Endothelial cell of umbilical vein (primary cell): ENCODE results near the gene TRIM71. TPM values are rescaled to one million over a fixed set of nuclear protein-coding genes. Genes with fewer than 3 reads are reported as not detected.

Experiments used
- BruUV-seq: library from RNA; stranded (reverse); fragments of 400-500 nt; replicated peaks from 2 replicates; lab custom pipeline; 2021; lab: Mats Ljungman, UMichigan
- CTCF ChIA-PET: fragments of 300-600, 350-600 bp; sonication (Branson Sonifier 250); formaldehyde crosslinking; loops from one replicate; lab custom pipeline; 2021; ENCODE audit warnings: antibody characterized with exemption, inconsistent platforms; lab: Charles Lee
- POLR2A ChIA-PET: fragments of 300-600, 350-600 bp; sonication (Branson Sonifier 250); formaldehyde crosslinking; loops from one replicate; lab custom pipeline; 2021; ENCODE audit warnings: antibody characterized with exemption, inconsistent platforms; lab: Charles Lee
- DNase-seq: peaks from one replicate; pipeline ENCODE4 v3.0.0-alpha.2; 2011; ENCODE audit warnings: low read depth, low spot score
- FAIRE-seq: peaks from 2 replicates; lab custom pipeline; 2011; peaks lifted over from hg19 to GRCh38; lab: Jason Lieb, UNC
- H2AFZ ChIP-seq: 2 replicates; pipeline ENCODE4 v1.6.0; 2012; ENCODE audit warnings: low read depth, low read length, control low read depth, inconsistent platforms
- H3K27ac ChIP-seq: 2 replicates; pipeline ENCODE4 v1.5.1; 2011; ENCODE audit warnings: low read depth, mild to moderate bottlenecking, control low read depth, low read length, moderate library complexity; ENCODE audit not compliant: insufficient read depth
- H3K27me3 ChIP-seq, 2 experiments: 2 replicates each; pipeline versions ENCODE4 v1.6.0 to v1.6.1; 2011; ENCODE audit warnings: low read length in 2 of 2, mixed read lengths in 1 of 2; ENCODE audit not compliant: control insufficient read depth in 2 of 2, insufficient read depth in 2 of 2
- H3K36me3 ChIP-seq, 2 experiments: 2 replicates in 1 of 2; 3 replicates in 1 of 2; pipeline ENCODE4 v1.5.1; 2011; ENCODE audit warnings: low read length in 2 of 2, mild to moderate bottlenecking in 1 of 2, moderate library complexity in 1 of 2; ENCODE audit not compliant: control insufficient read depth in 2 of 2, insufficient read depth in 2 of 2; ENCODE audit errors: extremely low read depth in 1 of 2
- H3K4me1 ChIP-seq: 3 replicates; pipeline ENCODE4 v1.5.1; 2011; ENCODE audit warnings: mild to moderate bottlenecking, low read length; ENCODE audit not compliant: control insufficient read depth, insufficient read depth; ENCODE audit errors: extremely low read depth
- H3K4me2 ChIP-seq: 2 replicates; pipeline ENCODE4 v1.6.1; 2011; ENCODE audit warnings: low read length, control low read depth, mixed read lengths; ENCODE audit not compliant: insufficient read depth
- H3K4me3 ChIP-seq, 3 experiments: fragments of 200-600 bp in 1 of 3; sonication (generic), shearing (Covaris generic) in 1 of 3; replicated peaks in 1 of 3; 2 replicates each; pipeline ENCODE4 v1.5.1; 2011 to 2016; ENCODE audit warnings: control low read depth in 3 of 3, low read length in 3 of 3, mild to moderate bottlenecking in 2 of 3, inconsistent platforms in 1 of 3, low read depth in 1 of 3, moderate library complexity in 1 of 3; ENCODE audit not compliant: insufficient read depth in 1 of 3
- H3K79me2 ChIP-seq: 2 replicates; pipeline ENCODE4 v1.6.0; 2012; ENCODE audit warnings: low read length, inconsistent platforms; ENCODE audit not compliant: control insufficient read depth, insufficient read depth
- H3K9ac ChIP-seq: replicated peaks from 2 replicates; pipeline ENCODE3; 2011; ENCODE audit warnings: low read length, control low read depth; ENCODE audit not compliant: insufficient read depth; ENCODE audit errors: extremely low read depth
- H3K9me1 ChIP-seq: replicated peaks from 3 replicates; pipeline ENCODE4 v1.6.0; 2011; ENCODE audit warnings: mild to moderate bottlenecking, low read length; ENCODE audit not compliant: control insufficient read depth, insufficient read depth; ENCODE audit errors: extremely low read depth
- H3K9me3 ChIP-seq: replicated peaks from 2 replicates; pipeline ENCODE4 v1.5.1; 2012; ENCODE audit warnings: low read length, inconsistent platforms; ENCODE audit not compliant: control insufficient read depth, insufficient read depth
- H4K20me1 ChIP-seq: replicated peaks from 2 replicates; pipeline ENCODE3; 2011; ENCODE audit warnings: mild to moderate bottlenecking, low read length; ENCODE audit not compliant: control insufficient read depth, insufficient read depth; ENCODE audit errors: extremely low read depth
- CTCF ChIP-seq, 2 donors: IDR thresholded peaks; 1 replicate in 1 of 2; 2 replicates in 1 of 2; pipeline ENCODE4 v1.5.1; 2011; ENCODE audit warnings: low read length in 2 of 2, mild to moderate bottlenecking in 2 of 2, moderate library complexity in 2 of 2, control low read depth in 1 of 2, inconsistent platforms in 1 of 2, low read depth in 1 of 2; ENCODE audit not compliant: insufficient read depth in 1 of 2; ENCODE audit errors: extremely low read depth in 1 of 2
- EZH2 ChIP-seq: IDR thresholded peaks from 2 replicates; pipeline ENCODE4 v1.6.1; 2012; ENCODE audit warnings: borderline replicate concordance, low read depth, mild to moderate bottlenecking, moderate library complexity, low read length, inconsistent platforms; ENCODE audit not compliant: severe bottlenecking
- FOS ChIP-seq: IDR thresholded peaks from 2 replicates; pipeline ENCODE4 v1.6.1; 2011; ENCODE audit warnings: mild to moderate bottlenecking, low read length, moderate library complexity, borderline replicate concordance; ENCODE audit not compliant: insufficient read depth
- GATA2 ChIP-seq: IDR thresholded peaks from 2 replicates; pipeline ENCODE4 v1.7.0; 2011; ENCODE audit warnings: low read depth, mild to moderate bottlenecking, moderate library complexity, mixed read lengths, low read length; ENCODE audit not compliant: insufficient read length, insufficient read depth
- JUN ChIP-seq: IDR thresholded peaks from 2 replicates; pipeline ENCODE4 v1.6.1; 2011; ENCODE audit warnings: borderline replicate concordance, low read depth; ENCODE audit not compliant: insufficient read length, insufficient read depth
- MYC ChIP-seq: IDR thresholded peaks from one replicate; pipeline ENCODE4 v1.6.1; 2011; ENCODE audit warnings: mild to moderate bottlenecking, low read depth, low read length
- POLR2A ChIP-seq: IDR thresholded peaks from 2 replicates; pipeline ENCODE4 v1.6.1; 2012; ENCODE audit warnings: low read depth, mild to moderate bottlenecking, control low read depth, low read length
- POLR2AphosphoS5 ChIP-seq: IDR thresholded peaks from 2 replicates; pipeline ENCODE4 v1.6.1; 2012; ENCODE audit warnings: low read depth, mild to moderate bottlenecking, control low read depth, low read length, moderate library complexity; ENCODE audit not compliant: insufficient read depth
- dilution Hi-C: fragments of 300-500 bp; cut with MboI; formaldehyde crosslinking; loops from one replicate; pipeline ENCODE4 v1.15.0; 2019; ENCODE audit warnings: low sequenced_read_pairs; ENCODE audit not compliant: extremely low pct_ligation_motif_present
- intact Hi-C: fragments of 100-400 bp; cut with micrococcal nuclease; formaldehyde crosslinking; loops from one replicate; pipeline ENCODE4 v1.10.0; 2022
- polyA plus RNA-seq, 4 experiments: library from polyadenylated mRNA; depleted of rRNA in 3 of 4; stranded (reverse) in 3 of 4; unstranded in 1 of 4; fragments of >200 nt; gene quantifications; 2 replicates each; pipeline versions ENCODE4 v1.2.1 to v1.2.3, GENCODE V29; 2011 to 2012; ENCODE audit warnings: missing spikeins in 1 of 4
- total RNA-seq: library from RNA; stranded (reverse); gene quantifications from 2 replicates; pipeline ENCODE4 v1.2.3, GENCODE V29; 2021
- TF ChIP-seq, protein P1 (sequence below): IDR thresholded peaks from 2 replicates; pipeline ENCODE4 v1.6.1; 2011; ENCODE audit not compliant: insufficient read depth, insufficient read length

TRIM71 gene
- total and polyA plus RNA-seq, 2 donors (not counting 3 experiments of a cell fraction or from before 2014, with no cell fraction given) = not detected

DNA sequence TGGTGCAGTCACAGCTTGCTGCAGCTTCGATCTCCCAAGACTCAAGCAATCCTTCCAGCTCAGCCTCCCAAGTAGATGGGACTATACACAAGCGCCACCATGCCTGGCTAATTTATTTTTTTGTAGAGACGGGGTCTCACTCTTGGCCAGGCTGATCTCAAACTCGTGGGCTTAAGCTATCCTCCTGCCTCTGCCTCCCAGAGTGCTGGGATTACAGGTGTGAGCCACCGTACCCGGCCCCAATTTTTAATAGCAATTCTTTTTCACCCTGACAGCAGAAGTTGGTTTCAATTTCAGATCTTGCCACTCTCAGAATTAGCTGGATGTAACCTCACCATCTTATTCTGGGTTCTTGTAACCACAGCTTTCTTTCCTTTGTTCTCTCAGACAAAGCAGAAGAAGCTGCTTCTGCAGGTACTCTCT, 64.8 kb downstream of the TRIM71 start:
- intact Hi-C loops = no loop called here

More for the DNA sequence above, 64.8 kb downstream of the TRIM71 start:
- FAIRE-seq (no peak), DNase-seq (no peak)
- Histone ChIP-seq H3K4me3 (no peak overlapping the region), H3K79me2 (no peaks in the 10 kb centered on the region), H3K27me3 (peaks cover 0 to 2% of the 10 kb centered on the region in 2 experiments), H4K20me1 (no peaks in the 10 kb centered on the region), H3K36me3 (no peaks in the 10 kb centered on the region), H3K27ac (no peak overlapping the region), H3K9me1 (no peaks in the 10 kb centered on the region), H3K4me1 (no peaks in the 10 kb centered on the region), H3K9me3 (no peaks in the 10 kb centered on the region), H3K4me2 (no peak overlapping the region), H3K9ac (no peak overlapping the region), H2AFZ (no peak overlapping the region)
- CTCF ChIA-PET = interaction anchor here (1.7 kb wide), 1 partner anchor 10 kb away, joined by 6 read pairs; no protein-coding TSS in a partner anchor
- no peak for TF ChIP-seq CTCF (IDR thresholded peaks at IDR 0.05; ENCODE audit: extremely low read depth in 1 of 2, insufficient read depth in 1 of 2, low read depth in 1 of 2, low read length in 2 of 2)
- TF ChIP-seq FOS = no peak
- no peak for TF ChIP-seq EZH2
- TF ChIP-seq, protein P1, sequence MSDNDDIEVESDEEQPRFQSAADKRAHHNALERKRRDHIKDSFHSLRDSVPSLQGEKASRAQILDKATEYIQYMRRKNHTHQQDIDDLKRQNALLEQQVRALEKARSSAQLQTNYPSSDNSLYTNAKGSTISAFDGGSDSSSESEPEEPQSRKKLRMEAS = no peak
- no peak for TF ChIP-seq MYC
- no peak for TF ChIP-seq POLR2AphosphoS5
- TF ChIP-seq GATA2 = no peak
- no peak for TF ChIP-seq JUN
- no peak for TF ChIP-seq POLR2A
- POLR2A ChIA-PET = no interaction called here
- BruUV-seq = no TSS peak
- dilution Hi-C loops = no loop called here
